ENCODE data around the gene FMNL2. TPM values are rescaled to one million over a fixed set of nuclear protein-coding genes. Genes with fewer than 3 reads are reported as not detected.

Gene FMNL2
- total and polyA plus RNA-seq, 12 donors, result 3.3 to 16.0 (median 4.5) TPM

- ATAC-seq, result no peak
- 81 to 87% methylated on average over 4 of the region's 4 CpGs for WGBS, 2 donors
Observed at GRCh38 chr2:152506843-152507242, 171.9 kb downstream of the FMNL2 start.

GRCh38 chr2:152507907-152508306, 172.9 kb downstream of the FMNL2 start:
- intact Hi-C loops (cut with DNase I), result no loop called here
- TF ChIP-seq CTCF (IDR thresholded peaks at IDR 0.05), result no peak
- H3K4me3 ChIP-seq, result no peak overlapping the region
- H3K27me3 ChIP-seq, result no peaks in the 10 kb centered on the region
- H3K27ac ChIP-seq, result no peak overlapping the region
- H3K9me3 ChIP-seq, result peaks cover 0 to 3% (median 0%) of the 10 kb centered on the region in 11 donors
- ATAC-seq (no peak), DNase-seq (no peak)
- no peaks in the 10 kb centered on the region for H3K36me3 ChIP-seq
- whole genome bisulfite sequencing, 2 donors, result 87% methylated on average over 6 of the region's 6 CpGs
- peaks cover 0 to 24% (median 0%) of the 10 kb centered on the region in 9 donors for H3K4me1 ChIP-seq

More at GRCh38 chr2:152506843-152507242, 171.9 kb downstream of the FMNL2 start:
- H3K36me3 ChIP-seq, result no peaks in the 10 kb centered on the region
- H3K4me3 ChIP-seq, result no peak overlapping the region
- no peak overlapping the region for H3K27ac ChIP-seq
- H3K27me3 ChIP-seq, result no peaks in the 10 kb centered on the region
- no peak for TF ChIP-seq CTCF (IDR thresholded peaks at IDR 0.05)
- no peak for DNase-seq
- peaks cover 0 to 24% (median 0%) of the 10 kb centered on the region in 9 donors for H3K4me1 ChIP-seq
- peaks cover 0 to 3% (median 0%) of the 10 kb centered on the region in 11 donors for H3K9me3 ChIP-seq
- intact Hi-C loops (cut with DNase I), result no loop called here

DNA sequence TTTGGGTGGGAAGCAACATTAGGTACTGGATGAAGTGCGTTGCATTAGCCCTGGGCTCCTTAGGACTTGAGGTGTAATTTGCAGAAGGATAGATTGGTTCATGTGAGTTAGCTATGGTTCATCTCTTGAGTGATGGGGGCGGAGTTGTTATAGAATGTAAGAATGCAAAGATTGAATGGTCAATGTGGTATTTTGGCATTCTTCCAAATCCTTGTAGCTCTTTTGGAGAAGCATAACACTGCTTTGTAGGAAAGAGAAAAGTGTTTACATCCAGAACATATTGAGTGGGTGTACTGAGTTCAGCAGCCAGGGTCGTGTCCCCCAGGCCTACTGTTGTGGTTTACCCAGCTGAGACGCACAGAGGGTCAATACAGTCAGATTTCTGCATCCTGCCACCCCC, 173.5 kb downstream of the FMNL2 start:
- no peaks in the 10 kb centered on the region for H3K27me3 ChIP-seq
- TF ChIP-seq CTCF (IDR thresholded peaks at IDR 0.05), result no peak
- no peak overlapping the region for H3K27ac ChIP-seq
- intact Hi-C loops (cut with DNase I), result no loop called here
- H3K4me3 ChIP-seq, result no peak overlapping the region
- no peaks in the 10 kb centered on the region for H3K36me3 ChIP-seq
- DNase-seq, result no peak
- H3K4me1 ChIP-seq, result peaks cover 0 to 26% (median 2%) of the 10 kb centered on the region in 9 donors
- H3K9me3 ChIP-seq, result peaks cover 0 to 2% (median 0%) of the 10 kb centered on the region in 11 donors
- ATAC-seq, result no peak
- WGBS, 2 donors, result 71 to 72% methylated on average over 4 of the region's 4 CpGs

DNA sequence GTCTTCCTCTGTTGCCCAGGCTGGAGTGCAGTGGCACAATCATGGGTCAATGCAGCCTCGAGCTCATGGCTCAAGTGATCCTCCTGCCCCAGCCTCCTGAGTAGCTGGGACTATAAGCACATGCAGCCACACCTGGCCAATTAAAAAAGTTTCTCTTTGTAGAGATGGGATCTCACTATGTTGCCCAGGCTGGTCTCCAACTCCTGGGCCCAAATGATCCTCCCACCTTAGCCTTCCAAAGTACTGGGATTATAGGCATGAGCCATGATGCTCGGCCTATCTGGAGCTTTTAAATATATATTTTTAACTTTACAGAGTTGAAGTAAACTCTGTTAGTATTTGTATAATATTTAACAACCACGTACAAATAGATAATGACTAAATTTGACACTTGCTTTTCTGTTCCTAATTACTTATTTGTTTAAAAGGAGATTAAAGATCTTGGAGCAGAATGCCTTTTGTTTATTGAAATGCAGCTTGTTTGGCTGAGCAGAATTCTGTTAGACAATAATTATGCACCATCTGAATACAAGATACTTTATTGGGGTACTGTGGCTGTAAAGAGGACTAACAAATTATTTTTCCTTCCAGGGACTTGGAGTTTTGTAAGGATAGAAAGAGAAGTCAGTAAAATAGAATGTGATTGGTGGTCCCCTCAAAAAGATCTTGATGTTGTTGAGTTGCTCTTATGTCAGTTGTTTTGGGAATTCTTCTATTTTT, 175.0 kb downstream of the FMNL2 start:
- Histone ChIP-seq H3K4me3 (no peak overlapping the region), H3K9me3 (no peaks in the 10 kb centered on the region), H3K4me1 (peaks cover 0 to 27% (median 8%) of the 10 kb centered on the region in 9 donors), H3K36me3 (no peaks in the 10 kb centered on the region), H3K27ac (no peak overlapping the region), H3K27me3 (no peaks in the 10 kb centered on the region)
- 78 to 97% methylated on average over 3 of the region's 3 CpGs for WGBS, 2 donors
- no peak for TF ChIP-seq CTCF (IDR thresholded peaks at IDR 0.05)
- DNase-seq (no peak), ATAC-seq (no peak)
- intact Hi-C loops (cut with DNase I), result no loop called here
